GM19328 (cell line): ENCODE data around the gene KDM4C.
"Not testable (repeated sequence)": the region's sequence is repeated elsewhere in the genome, so short reads cannot be mapped to it uniquely, and the experiment has no call there.

Source experiments
- ATAC-seq: cut with Tn5 transposase; IDR thresholded peaks from one replicate; pipeline ENCODE4 v1.9.1; 2021; ENCODE audit warnings: mild to moderate bottlenecking, moderate library complexity; ENCODE audit not compliant: unreplicated experiment

Gene KDM4C

DNA sequence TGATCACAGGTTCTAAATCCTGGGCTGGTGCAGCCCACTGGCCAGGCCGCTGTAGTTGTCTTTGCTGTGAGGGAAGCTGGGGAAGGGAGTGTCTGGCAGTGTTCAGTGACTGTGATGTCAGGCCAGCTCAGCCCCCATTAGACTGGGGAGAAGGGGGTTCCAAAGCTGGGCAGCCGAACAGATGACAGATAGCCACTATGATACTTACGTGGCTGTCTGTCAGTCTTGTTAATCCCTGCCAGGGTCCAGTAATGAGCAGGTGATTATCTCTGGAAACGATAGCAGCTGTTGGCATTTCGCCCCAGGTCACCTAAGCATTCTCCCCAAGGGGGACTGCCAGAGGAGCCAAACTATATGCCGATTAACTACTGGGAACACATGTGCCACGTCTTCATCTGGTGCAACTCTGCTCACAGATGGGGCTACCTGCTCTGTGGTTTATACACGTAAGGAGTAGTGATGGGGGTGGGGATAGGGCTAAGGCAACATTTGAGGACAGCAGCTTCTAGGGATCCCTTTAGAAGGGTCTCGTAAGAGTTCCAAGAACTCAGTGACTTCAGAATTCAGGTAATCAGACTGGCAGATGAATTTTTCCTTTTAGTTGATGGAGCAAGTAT, 396.3 kb downstream of the KDM4C start:
- no peak for ATAC-seq

DNA sequence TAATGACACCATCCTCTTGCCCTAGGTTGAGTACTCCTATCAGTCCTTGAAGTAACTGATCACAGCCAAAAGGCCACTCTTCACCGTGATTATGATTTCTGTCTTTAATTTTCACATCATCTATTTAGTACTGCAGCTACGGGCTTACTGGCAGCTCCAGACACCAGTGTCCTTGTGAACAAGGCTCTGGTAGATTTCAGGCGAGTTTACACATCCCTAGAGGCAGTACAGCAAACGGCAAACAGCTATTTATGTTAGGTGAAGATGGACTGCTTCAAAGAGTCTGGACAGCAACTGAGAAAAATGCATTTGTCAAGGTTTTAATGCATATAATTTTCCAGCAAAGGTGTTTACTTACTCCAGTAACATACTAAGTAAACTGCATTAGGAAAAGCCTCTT, 396.9 kb downstream of the KDM4C start:
- no peak for ATAC-seq

DNA sequence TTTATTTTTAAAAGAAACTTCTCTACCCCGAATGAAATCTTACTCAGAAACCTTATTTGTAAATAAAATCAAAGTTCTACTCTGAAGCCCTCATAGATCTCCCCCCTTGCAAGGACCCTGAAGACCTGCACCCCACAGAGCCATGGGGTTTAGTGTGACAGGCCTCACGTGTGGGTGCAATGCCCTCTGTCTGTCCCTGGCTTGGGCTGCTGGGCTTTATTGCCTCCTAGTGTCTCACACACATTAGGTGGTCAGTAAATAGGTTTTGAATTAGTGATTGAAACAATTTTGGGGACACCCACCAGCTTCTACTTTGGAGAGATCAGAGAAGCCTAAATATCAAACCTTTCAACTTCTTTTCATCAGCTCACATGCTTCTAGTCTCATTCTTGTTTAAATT, 403.7 kb downstream of the KDM4C start:
- ATAC-seq: no peak

DNA sequence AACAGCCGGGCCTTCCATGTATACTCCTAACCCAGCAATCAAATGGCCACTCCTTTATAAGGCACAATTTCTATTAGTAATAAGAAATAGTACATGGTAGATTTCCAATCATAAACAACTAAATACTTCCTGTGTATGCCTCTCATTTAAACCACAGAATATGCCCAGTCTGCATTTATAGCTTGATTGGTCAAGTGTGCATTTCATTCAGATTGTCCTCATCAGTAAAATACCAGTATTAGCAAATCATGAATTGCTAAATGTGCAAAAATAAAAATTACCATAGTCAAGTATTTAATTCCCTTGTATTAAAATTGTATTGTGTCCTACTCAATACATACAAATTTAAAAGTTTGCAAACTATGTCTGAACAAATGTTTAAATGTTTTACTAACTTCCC, 406.2 kb downstream of the KDM4C start:
- no peak for ATAC-seq

DNA sequence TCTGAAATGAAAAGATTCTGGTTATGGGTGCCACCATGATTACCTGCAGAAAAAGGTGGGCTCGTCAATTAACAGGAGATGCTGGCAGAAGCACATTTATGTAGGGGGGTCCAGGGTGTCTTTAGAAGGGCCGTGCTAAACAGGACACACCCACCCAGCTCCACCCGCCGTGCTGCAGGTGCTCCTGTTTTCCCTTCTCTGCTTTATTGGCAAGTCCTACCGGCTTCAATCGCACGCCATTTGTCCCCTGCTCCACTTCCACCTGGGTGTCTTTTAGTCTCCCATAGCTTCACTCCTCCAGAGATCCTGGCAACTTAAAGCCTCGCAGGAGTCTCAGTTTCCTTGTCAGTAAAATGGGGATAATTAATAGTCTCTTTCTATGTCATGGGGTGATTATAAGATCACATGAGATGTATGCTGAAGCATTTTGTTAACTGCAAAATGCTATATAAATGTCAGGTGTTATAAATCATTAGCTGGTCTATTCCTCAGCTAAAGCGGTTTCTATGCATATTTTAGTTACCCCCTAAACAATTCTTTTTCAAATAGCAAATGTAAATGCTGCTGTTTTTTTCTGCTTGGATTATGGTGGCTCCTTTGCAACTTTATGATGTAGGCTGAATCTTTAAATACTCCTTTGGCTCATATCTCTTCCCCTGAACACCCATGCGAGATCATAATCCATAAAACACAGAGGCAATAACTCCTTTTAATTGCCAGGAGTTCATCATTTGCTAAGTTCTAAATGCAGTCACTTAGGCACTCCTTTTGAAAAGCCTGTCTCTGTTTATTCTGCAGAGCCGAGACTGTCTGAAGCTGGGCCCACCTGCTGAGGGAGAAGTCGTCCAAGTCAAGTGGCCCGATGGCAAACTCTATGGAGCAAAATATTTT, 406.9 kb downstream of the KDM4C start:
- no peak for ATAC-seq

DNA sequence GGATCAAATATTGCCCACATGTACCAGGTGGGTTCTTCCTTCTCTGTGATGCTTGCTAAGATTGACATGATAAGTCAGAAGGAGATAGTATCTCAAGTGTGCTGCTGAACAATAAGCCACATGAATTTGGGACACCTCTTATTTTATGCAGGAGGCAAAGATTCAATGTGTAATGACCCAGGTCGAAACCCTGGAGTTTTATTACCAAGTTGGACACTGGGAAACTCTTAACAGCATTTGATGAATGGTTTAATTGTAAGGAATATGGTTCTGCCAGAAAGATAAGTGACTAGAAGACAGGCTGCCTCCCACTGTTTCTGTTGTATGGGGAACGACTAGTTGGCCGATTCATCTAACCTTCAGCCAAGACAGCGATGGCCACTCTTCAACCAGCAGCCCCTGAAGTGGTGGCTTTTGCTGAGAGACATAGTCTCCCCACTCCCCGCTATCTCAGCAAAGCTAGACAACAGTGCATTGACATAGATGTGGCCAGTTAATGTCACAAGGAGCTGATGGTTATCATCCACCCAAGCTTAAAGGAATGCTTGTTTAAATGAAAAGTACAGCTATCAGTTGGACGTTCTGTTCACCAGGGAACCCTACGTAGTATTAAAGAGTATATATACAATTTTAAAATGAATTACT, 407.7 kb downstream of the KDM4C start:
- ATAC-seq: no peak

DNA sequence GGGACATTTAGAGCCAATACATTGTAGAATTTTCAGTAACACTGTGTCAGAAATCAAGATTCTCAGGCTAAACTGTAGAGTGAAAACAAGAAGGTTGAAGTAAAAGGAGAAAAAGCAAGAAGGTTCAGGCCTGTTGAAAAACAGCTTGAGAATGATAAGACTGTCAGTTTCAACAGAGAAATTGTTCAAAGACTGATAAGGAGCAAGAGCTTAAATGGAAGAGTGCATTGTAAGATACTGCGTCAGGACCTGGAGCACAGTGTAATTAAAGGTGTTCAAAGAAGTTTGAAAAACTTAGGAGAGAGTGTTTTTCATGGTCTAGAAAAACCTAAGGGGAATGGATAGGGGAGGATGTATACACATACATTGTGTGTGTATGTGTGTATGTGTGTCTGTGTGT, 408.3 kb downstream of the KDM4C start:
- ATAC-seq: no peak

DNA sequence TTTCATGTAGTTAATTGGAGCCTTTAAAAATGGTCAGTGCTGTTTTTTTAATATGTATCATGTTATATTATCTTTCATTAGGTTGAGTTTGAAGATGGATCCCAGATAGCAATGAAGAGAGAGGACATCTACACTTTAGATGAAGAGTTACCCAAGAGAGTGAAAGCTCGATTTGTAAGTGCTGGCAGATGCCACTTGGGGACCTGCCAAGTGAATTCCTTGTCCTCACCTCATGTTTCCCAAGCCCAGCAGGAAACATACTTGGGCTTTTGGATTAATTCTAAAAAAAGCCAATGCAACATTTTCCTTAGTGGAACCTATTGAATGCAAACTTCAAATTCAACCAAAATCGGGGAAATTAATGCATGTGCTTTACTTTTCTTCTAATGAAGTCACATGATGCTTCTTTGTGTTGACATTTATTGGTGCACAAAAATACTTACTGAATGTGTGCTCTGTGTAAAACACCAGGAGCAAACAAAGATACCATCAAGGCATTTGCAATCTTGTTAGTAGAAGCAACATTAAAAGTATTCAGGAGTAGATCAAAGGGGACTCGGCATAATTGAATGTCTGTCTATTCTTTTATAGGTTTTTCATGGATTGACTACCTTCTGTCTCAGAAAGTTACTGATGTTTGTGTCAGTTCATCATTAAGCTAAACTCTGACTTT, 412.1 kb downstream of the KDM4C start:
- no peak for ATAC-seq

DNA sequence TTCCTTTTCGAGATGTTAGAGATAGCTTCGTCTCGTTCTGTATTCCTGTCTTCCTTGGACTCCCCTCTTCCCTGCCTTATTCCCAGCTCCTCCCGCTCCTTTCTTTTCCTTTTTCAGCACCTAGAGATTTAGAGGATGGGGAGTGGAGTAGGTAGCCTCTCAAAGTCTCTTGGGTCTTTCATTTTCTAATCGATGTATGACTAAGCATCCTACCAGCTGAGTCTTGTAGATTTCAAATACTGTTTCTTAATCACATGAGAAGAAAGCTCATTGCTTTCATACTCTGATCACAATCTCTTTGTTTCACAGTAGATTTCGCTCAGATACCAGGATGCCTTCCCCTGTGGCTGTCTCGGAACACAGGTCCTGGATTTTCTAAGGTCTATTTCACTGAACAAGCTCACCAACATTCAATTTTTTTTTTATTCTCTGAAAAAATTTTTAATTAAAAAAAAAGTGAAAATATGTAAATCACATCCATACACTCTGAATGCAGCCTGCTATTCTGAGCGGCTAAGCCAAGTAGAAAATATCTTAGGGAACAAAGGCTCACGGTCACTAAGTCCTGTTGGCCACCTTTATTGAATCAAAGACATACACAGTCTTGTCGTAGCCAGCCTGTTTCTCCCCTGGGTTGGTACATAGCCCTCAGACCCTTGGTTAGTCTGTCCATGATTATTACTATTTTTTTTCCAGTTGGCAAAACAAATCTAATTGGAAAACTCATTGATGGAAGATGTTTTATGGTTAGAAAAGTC, 413.8 kb downstream of the KDM4C start:
- no peak for ATAC-seq

DNA sequence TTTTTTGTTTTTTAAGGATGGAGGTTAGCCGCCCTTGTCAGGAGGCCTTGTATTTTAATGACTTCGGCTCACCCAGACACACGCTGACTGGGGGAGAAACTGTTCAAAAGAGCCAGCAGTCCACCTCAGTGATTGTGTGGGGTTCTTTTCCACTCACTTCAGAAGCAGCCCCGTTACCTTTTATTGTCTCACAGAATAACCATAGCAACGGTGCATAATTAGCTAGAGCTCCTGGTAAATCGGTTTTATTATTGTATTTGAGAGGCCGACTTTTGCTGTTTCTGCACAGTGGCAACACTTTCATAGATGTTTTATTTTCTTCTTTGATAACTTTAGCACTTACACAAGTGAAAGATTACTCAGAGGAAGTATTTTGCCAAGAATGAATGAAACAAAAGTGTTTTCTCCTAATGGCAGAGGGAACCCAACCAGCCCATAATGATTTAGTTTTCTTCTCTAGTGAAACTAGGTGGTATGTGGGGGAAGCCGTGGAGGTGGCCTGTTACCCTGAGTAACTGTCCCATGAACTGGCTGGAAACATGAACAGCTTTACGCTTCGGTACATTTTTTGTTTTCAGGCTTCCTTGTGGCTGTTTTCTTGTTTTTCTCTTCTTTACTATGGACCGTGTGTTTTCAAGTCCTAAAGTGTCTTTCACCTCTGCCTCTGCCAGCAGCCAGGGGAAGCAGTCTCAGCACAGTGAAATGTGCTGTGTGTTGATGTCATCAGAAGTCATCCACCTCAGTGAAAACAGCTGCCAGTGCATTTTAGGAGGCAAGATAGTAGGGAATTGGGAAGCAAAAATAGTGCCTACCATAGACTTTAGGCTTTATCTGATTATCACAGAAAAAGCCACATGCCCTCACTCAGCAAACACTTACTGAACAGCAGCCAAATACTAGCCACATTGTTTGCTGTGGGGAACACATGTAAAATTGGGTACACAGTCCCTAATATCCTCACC, 414.7 kb downstream of the KDM4C start:
- no peak for ATAC-seq

DNA sequence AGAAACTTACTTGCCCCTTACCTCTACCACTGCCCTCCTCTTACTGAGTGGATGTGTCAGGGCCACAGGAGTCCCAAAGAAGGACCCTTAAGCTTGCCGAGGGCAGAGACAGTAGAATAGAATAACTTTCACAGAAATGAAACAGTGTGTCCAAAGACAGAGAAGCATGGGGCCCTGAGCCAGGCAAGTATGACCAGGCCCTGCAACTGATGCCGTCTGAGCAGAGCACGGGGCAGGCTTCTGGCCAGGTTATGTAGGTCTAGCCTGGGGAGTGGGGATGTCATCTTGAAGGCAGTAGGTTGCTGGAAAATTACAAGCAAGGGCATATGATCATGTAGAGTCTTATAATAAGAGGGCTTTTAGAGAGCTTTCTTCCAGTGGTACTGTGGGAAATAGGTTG, 415.4 kb downstream of the KDM4C start:
- ATAC-seq: no peak

DNA sequence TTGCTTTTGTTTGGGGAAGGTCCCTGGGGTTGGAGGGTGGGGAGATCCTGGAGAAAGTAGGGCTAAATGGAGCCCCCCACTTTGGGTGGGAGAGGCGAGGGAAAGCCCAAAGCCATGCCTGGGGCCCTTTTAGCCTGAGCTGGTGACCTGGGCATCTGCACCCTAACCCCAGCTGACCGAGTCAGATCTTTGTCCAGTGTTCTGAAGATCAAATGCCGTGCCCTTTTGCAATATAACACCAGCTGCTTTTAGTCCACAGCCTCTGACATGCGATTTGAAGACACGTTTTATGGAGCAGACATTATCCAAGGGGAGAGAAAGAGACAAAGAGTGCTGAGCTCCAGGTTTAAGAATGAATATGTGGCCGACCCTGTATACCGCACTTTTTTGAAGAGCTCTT, 416.5 kb downstream of the KDM4C start:
- no peak for ATAC-seq

DNA sequence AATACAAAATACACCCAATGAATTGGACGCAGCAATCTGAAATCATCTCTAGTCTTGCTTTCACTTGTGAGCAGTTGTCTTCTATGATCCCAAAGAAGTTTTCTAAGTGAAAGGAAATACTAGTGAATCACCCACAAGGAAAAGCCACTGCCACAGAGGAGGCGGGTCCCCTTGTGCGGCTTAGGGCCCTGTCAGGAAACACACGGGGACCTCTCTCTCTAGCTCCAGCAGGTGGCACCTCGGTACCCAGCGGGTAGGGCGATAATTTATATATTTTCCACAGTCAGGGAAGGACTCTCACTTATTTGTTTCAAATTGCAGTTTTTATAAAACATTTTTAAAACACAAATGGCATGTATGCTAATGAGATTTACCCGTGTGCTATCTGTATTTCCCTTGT, 417.1 kb downstream of the KDM4C start:
- no peak for ATAC-seq

DNA sequence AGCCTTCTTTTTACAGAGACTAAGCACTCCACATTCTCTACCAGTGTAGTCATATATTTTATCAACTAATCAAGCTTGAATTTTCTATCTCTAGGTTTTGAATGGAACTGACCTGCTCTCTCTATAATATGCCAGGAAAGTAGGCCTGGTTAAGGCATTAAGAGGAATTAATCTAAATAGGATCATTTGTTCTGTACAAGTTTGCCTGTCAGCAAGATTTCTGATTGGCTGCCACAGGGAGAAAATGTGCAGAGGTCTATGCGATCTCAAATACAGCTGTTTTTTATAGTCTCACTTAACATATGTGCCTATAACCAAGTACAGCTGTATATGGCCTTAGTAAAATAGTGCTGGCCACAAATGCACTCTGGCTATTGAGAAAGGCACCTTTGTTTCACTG, 418.8 kb downstream of the KDM4C start:
- ATAC-seq: no peak

DNA sequence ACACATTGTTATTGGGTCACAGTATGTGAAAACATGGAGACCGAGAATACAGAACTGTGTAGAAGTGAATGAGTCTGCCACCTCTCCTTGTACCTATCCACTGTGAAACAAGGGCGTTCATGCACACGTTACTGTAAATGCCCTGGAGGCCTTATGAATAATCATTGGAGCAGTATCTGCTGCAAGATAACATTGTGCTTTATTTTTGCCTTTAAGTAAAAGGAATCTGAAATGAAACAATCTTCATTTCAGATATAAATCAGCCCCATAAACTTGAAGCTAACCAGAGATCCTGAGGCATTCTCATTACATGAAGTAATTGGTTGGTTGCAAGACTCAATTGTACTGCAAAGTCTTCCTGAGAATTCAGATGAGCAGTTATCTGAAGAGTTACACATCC, 419.6 kb downstream of the KDM4C start:
- ATAC-seq: no peak

DNA sequence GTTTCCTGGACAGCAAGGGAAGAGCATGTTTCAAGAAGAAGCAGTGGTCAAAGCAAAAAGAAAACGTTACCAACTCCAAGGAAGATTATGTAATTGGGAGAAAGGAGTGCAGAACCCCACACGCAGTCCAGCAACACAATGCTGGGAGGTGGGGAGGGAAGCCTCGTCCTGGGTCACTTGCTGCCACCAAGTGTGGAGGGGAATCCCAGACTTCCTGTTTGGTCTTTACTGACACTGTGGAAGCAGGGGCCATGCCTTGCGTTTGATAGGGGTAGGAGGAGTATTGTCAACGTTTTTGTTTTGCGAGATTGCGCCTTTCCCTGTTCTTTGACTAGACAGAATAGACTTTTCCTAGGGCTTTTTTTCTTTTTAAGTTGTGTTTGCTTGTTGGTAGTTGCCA, 421.0 kb downstream of the KDM4C start:
- ATAC-seq: no peak

DNA sequence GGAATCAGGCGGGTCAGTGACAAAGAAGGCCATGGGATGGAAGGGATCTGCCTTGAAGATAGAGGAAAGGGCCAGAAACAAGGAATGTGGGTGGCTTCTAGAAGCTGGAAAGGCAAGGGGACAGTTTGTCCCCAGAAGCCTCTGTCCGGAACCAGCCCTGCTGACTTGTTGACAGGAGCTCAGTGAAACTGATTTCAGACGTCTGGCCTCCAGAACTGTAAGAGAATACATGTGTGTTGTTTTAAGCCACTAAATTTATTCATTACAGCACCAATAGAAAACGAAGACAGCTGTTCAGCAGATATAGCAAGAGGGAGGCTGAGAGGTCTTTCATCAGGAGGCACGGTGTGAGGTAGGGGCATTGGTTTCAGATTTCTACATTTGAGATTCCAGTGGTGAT, 422.5 kb downstream of the KDM4C start:
- ATAC-seq: no peak

DNA sequence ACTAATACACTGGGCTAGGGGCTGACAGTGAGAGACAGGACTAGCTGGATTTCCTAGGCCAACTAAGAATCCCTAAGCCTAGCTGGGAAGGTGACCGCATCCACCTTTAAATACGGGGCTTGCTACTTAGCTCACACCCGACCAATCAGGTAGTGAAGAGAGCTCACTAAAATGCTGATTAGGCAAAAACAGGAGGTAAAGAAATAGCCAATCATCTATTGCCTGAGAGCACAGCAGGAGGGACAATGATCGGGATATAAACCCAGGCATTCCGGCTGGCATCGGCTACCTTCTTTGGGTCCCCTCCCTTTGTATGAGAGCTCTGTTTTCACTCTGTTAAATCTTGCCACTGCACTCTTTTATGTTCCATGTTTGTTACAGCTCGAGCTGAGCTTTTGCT, 425.4 kb downstream of the KDM4C start:
- not testable (repeated sequence) for ATAC-seq

DNA sequence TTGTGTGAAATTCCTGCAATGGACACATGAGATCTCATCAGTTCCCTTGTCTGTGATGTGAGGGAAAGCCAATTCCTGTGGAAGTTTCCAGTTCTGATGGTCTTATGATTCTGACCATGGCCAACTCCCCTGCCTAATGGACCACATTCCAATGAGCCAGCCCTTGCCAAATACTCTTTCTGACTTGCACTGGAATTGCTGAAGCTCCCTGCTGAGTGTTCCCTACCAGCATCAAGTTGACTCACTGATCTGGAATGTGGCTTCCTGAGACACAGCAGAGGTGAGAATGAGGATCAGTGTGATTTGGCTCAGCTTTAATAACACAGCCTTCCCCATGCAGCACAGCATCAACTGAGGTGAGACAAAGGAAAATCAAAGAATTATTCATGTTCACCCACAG, 427.8 kb downstream of the KDM4C start:
- ATAC-seq: no peak

DNA sequence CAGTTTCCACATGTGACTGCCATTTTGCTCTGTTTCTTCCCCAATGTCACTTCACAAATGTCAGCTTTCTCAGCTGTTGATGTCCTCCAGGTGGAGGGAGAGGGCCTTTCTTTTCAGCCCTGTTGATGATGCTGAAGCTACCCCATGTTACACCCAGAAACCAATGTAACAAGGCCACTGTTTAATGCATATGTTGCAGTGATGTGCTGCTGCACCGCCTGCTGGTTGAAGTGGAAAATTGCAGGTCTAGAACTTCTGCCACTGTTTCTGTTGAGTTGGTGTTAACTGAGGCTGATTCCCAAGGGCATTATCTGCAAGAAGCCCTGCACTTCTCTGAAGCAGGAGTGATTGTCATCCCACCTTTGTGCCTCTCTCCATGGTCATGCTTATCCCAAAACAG, 428.4 kb downstream of the KDM4C start:
- ATAC-seq: no peak
